CD4-positive, alpha-beta T cell (primary cell): ENCODE measurements around the gene EXOSC3. TPM values are rescaled to one million over a fixed set of nuclear protein-coding genes. Genes with fewer than 3 reads are reported as not detected.

Experiments
- ATAC-seq: fragments of 200-7000 bp; cut with Tn5 transposase; one replicate; pipeline ENCODE4 v1.10.0; 2022; ENCODE audit warnings: mild to moderate bottlenecking; ENCODE audit not compliant: poor library complexity
- CTCF ChIA-PET: fragments of 350-600 bp; sonication (Branson Sonifier 250); formaldehyde crosslinking; loops from one replicate; lab custom pipeline; 2021; ENCODE audit warnings: antibody characterized with exemption, inconsistent platforms; lab: Charles Lee
- POLR2A ChIA-PET: fragments of 350-600 bp; sonication (Branson Sonifier 250); formaldehyde crosslinking; loops from one replicate; lab custom pipeline; 2021; ENCODE audit warnings: antibody characterized with exemption, inconsistent platforms; lab: Charles Lee
- DNase-seq, 14 experiments: peaks; one replicate each; pipeline ENCODE4 v3.0.0-alpha.2; 2013 to 2020; ENCODE audit warnings: mixed read lengths in 2 of 14
- H3K27ac ChIP-seq, 2 donors: one replicate each; pipeline versions ENCODE4 v1.5.1 to v1.7.0; 2013; ENCODE audit warnings: low read length in 2 of 2, low read depth in 1 of 2, mild to moderate bottlenecking in 1 of 2
- H3K27me3 ChIP-seq, 2 experiments: 1 replicate in 1 of 2; 2 replicates in 1 of 2; pipeline versions ENCODE4 v1.6.1 to v1.7.0; 2013; ENCODE audit warnings: low read length in 2 of 2, control low read depth in 1 of 2, mild to moderate bottlenecking in 1 of 2, moderate library complexity in 1 of 2; ENCODE audit not compliant: insufficient read depth in 2 of 2, control insufficient read depth in 1 of 2
- H3K36me3 ChIP-seq: one replicate; pipeline ENCODE4 v1.6.1; 2013; ENCODE audit warnings: low read length, control low read depth; ENCODE audit not compliant: insufficient read depth
- H3K4me1 ChIP-seq: one replicate; pipeline ENCODE4 v1.6.1; 2013; ENCODE audit warnings: low read length, control low read depth; ENCODE audit not compliant: insufficient read depth
- H3K4me3 ChIP-seq: one replicate; pipeline ENCODE4 v1.5.1; 2013; ENCODE audit warnings: mild to moderate bottlenecking, low read length, moderate library complexity
- H3K9me3 ChIP-seq, 2 experiments: 1 replicate in 1 of 2; 2 replicates in 1 of 2; pipeline versions ENCODE4 v1.6.1 to v1.7.0; 2013; ENCODE audit warnings: low read length in 2 of 2, mild to moderate bottlenecking in 2 of 2, control low read depth in 1 of 2, moderate library complexity in 1 of 2; ENCODE audit not compliant: control insufficient read depth in 1 of 2, insufficient read depth in 1 of 2
- H3K27ac Mint-ChIP-seq: one replicate; pipeline ENCODE4 v1.8.0; 2020; ENCODE audit warnings: mixed read lengths
- H3K27me3 Mint-ChIP-seq: one replicate; pipeline ENCODE4 v1.8.0; 2021; ENCODE audit warnings: mixed read lengths
- H3K36me3 Mint-ChIP-seq: one replicate; pipeline ENCODE4 v1.8.0; 2021; ENCODE audit warnings: low read depth, mixed read lengths
- H3K4me1 Mint-ChIP-seq: one replicate; pipeline ENCODE4 v1.8.0; 2021; ENCODE audit warnings: low read depth, mixed read lengths
- H3K4me3 Mint-ChIP-seq: one replicate; pipeline ENCODE4 v1.8.0; 2020; ENCODE audit warnings: mild to moderate bottlenecking, mixed read lengths
- H3K9me3 Mint-ChIP-seq: one replicate; pipeline ENCODE4 v1.8.0; 2020; ENCODE audit warnings: mixed read lengths
- intact Hi-C, 2 experiments: fragments of 100-400 bp; cut with DNase I in 1 of 2; cut with micrococcal nuclease in 1 of 2; formaldehyde crosslinking; loops; one replicate each; pipeline versions ENCODE4 v1.15.1 to v1.9.0; 2023 to 2025; cut with DNase I, micrococcal nuclease
- total RNA-seq, 174 experiments: library from RNA in 2 of 174; stranded (reverse) in 2 of 174; gene quantifications; one replicate each; pipeline ENCODE4 v1.2.3 and lab custom pipeline; 2021 to 2026
- TF ChIP-seq, protein P1 (sequence below): fragments of 200-600 bp; IDR thresholded peaks from one replicate; pipeline ENCODE4 v1.8.0; 2022; ENCODE audit warnings: antibody characterized with exemption, mild to moderate bottlenecking

EXOSC3 gene
- total RNA-seq, 2 experiments from 2014 or later: 42.9 to 44.2 TPM

DNA sequence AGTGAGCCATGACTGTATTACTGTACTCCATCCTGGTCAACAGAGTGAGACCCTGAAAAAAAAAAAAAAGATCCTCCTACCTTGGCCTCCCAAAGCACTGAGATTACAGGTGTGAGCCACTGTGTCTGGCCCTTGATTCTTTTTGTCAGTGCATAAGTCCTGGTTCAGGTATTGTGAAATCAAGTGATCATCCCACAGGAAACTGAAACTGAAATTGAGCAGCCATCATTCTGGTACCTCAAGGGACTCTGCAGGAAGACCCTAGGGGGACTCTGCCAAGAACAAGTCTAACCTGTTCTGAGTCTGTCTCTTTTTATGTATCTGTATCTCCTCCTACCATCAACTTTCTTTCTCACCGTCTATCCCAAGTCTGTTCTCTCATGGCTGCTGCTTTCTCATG lies 13.8 kb upstream of the EXOSC3 start:
- H3K4me3 ChIP-seq: no peak overlapping the region
- H3K36me3 ChIP-seq: no peaks in the 10 kb centered on the region
- ChIA-PET POLR2A (no interaction called here), CTCF (no interaction called here)
- H3K4me1 Mint-ChIP-seq: peaks cover 34% of the 10 kb centered on the region
- H3K4me3 Mint-ChIP-seq: peak overlapping the region; percentile 94
- intact Hi-C loops: no loop called here
- no peaks in the 10 kb centered on the region for H3K27me3 Mint-ChIP-seq
- peak overlapping the region; percentile 83 for H3K27ac Mint-ChIP-seq
- no peak for ATAC-seq
- TF ChIP-seq, protein P1, sequence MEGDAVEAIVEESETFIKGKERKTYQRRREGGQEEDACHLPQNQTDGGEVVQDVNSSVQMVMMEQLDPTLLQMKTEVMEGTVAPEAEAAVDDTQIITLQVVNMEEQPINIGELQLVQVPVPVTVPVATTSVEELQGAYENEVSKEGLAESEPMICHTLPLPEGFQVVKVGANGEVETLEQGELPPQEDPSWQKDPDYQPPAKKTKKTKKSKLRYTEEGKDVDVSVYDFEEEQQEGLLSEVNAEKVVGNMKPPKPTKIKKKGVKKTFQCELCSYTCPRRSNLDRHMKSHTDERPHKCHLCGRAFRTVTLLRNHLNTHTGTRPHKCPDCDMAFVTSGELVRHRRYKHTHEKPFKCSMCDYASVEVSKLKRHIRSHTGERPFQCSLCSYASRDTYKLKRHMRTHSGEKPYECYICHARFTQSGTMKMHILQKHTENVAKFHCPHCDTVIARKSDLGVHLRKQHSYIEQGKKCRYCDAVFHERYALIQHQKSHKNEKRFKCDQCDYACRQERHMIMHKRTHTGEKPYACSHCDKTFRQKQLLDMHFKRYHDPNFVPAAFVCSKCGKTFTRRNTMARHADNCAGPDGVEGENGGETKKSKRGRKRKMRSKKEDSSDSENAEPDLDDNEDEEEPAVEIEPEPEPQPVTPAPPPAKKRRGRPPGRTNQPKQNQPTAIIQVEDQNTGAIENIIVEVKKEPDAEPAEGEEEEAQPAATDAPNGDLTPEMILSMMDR: no peak
- no peak overlapping the region for H3K27ac ChIP-seq
- H3K36me3 Mint-ChIP-seq: peaks cover 21% of the 10 kb centered on the region
- no peak for DNase-seq
- no peaks in the 10 kb centered on the region for H3K9me3 Mint-ChIP-seq
- H3K9me3 ChIP-seq: no peaks in the 10 kb centered on the region
- H3K4me1 ChIP-seq: peaks cover 24% of the 10 kb centered on the region
- no peaks in the 10 kb centered on the region for H3K27me3 ChIP-seq

DNA sequence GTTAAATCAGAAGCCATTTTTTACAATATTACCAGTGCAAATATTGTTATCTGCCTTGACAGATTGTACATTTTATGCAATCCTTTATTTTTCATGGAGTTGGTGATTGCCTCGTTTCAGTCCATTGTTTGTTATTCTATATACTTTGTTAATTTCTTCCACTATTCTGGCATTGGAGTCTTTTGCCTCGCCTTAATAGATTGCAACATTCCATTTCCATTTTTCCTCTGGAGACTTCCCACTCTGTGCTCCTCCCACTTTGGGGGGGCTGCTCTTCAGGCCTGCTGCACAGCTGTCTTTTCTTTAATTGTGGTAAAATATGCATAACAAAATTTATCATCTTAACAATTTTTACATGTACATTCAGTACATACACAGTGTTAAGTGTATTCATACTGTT lies 11.4 kb upstream of the EXOSC3 start:
- no peaks in the 10 kb centered on the region for H3K36me3 ChIP-seq
- no peak for DNase-seq
- TF ChIP-seq, protein P1: no peak
- no peak overlapping the region for H3K27ac ChIP-seq
- Mint-ChIP-seq H3K4me1 (peaks cover 13% of the 10 kb centered on the region), H3K4me3 (no peak overlapping the region), H3K9me3 (no peaks in the 10 kb centered on the region), H3K36me3 (peaks cover 13% of the 10 kb centered on the region), H3K27me3 (no peaks in the 10 kb centered on the region), H3K27ac (no peak overlapping the region)
- no peaks in the 10 kb centered on the region for H3K9me3 ChIP-seq
- peaks cover 10% of the 10 kb centered on the region for H3K4me1 ChIP-seq
- intact Hi-C loops: no loop called here
- no peak for ATAC-seq
- CTCF ChIA-PET: no interaction called here
- no peaks in the 10 kb centered on the region for H3K27me3 ChIP-seq
- POLR2A ChIA-PET: no interaction called here
- H3K4me3 ChIP-seq: no peak overlapping the region

DNA sequence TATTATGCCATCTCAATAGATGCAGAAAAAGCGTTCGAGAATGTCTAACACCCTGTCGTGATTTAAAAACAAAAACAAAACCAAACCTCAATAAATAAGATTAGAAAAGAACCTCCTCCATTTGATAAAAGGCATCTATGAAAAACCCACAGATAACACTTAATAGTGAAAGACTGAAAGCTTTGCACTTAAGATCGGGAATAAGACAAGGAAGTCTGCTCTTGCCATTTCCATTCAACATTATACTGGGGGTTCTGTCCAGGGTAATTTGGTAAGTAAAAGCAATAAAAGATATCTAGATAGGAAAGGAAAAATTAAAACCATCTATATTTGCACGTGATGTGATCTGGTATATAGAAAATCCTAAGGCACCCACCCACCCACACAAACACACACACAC lies 7.3 kb upstream of the EXOSC3 start:
- H3K4me1 ChIP-seq: no peaks in the 10 kb centered on the region
- Mint-ChIP-seq H3K36me3 (no peaks in the 10 kb centered on the region), H3K4me1 (no peaks in the 10 kb centered on the region), H3K4me3 (no peak overlapping the region), H3K27ac (no peak overlapping the region), H3K27me3 (no peaks in the 10 kb centered on the region), H3K9me3 (no peaks in the 10 kb centered on the region)
- no peak for ATAC-seq
- H3K27ac ChIP-seq: no peak overlapping the region
- TF ChIP-seq, protein P1: no peak
- intact Hi-C loops: no loop called here
- H3K9me3 ChIP-seq: no peaks in the 10 kb centered on the region
- no peaks in the 10 kb centered on the region for H3K36me3 ChIP-seq
- POLR2A ChIA-PET: no interaction called here
- DNase-seq: no peak
- CTCF ChIA-PET: no interaction called here
- H3K27me3 ChIP-seq: peaks cover 0 to 4% of the 10 kb centered on the region in 2 experiments
- H3K4me3 ChIP-seq: no peak overlapping the region
